Neural crest cell (in vitro differentiated cells): ENCODE measurements around the gene RNF31. TPM values are rescaled to one million over a fixed set of nuclear protein-coding genes. Genes with fewer than 3 reads are reported as not detected.

Experiments used
- DNase-seq: peaks from one replicate; pipeline ENCODE4 v3.0.0; 2021; ENCODE audit warnings: low read depth, mixed read lengths, low spot score
- H3K27ac Mint-ChIP-seq: one replicate; pipeline ENCODE4 v1.8.0; 2021; ENCODE audit warnings: mild to moderate bottlenecking, mixed read lengths; ENCODE audit not compliant: unreplicated experiment
- H3K27me3 Mint-ChIP-seq: 2 replicates; pipeline ENCODE4 v1.8.0; 2021; ENCODE audit warnings: low read depth, mild to moderate bottlenecking, mixed read lengths
- H3K36me3 Mint-ChIP-seq: 2 replicates; pipeline ENCODE4 v1.8.0; 2021; ENCODE audit warnings: low read depth, mild to moderate bottlenecking, mixed read lengths
- H3K4me1 Mint-ChIP-seq: 2 replicates; pipeline ENCODE4 v1.8.0; 2021; ENCODE audit warnings: mixed read lengths
- H3K4me3 Mint-ChIP-seq: one replicate; pipeline ENCODE4 v1.8.0; 2021; ENCODE audit warnings: mild to moderate bottlenecking, mixed read lengths
- H3K9me3 Mint-ChIP-seq: 2 replicates; pipeline ENCODE4 v1.8.0; 2021; ENCODE audit warnings: mixed read lengths
- long read RNA-seq: library from polyadenylated mRNA; unstranded; transcript quantifications from one replicate; pipeline ENCODE4 v2.0.0, GENCODE V29; 2020
- total RNA-seq: library from RNA; stranded (reverse); gene quantifications from 2 replicates; pipeline ENCODE4 v1.2.1, GENCODE V29; 2021
- TF ChIP-seq, protein P1 (sequence below): fragments of 200-600 bp; sonication (generic); conservative IDR thresholded peaks from 2 replicates; pipeline ENCODE4 v1.5.0; 2021; ENCODE audit warnings: antibody characterized with exemption, mild to moderate bottlenecking

RNF31 gene
- 65.5 and 82.2 TPM in 2 replicates for total RNA-seq
- long read RNA-seq, partial matches to known transcripts, result 1 of 1 reads
- long read RNA-seq, other reads (novel, unspliced or antisense), result 0 of 1 reads

DNA sequence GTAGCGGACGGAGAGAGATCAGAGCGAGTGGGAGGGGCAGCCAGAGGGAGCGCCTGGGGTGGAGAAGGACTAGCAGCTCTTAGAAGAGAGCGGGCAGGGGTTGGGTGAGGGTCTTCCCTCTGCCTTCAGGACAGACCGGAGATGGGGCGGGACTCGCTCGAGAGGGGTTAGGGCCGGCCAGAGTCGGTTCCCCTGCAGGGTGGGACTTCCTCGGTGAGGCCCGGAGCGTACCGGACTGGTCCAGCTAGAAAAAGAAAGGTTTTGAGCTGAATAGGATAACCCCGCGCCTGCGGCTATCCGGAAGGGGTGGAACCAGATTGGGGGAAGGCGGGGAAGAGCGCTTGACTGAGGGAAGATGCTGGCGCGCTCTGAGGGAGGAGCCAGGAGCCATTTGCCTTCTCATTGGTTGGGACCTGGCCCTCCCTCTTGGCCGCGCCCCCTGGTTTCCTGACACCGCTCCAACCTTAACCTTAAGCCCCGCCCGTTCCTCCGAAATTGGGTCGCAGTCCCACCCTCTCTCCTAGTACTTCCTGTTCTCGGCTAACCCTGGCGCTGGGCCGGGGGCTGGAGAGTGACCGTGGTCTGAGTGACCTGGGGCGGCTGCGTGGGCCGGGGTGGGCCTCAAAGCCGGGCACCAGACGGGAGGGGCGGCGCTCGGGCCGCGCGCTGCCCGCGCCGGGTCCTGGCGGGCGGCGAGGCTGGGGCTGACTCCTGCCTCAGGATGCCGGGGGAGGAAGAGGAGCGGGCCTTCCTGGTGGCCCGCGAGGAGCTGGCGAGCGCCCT lies at the start of gene RNF31:
RNF31 (plus strand) TSS at position 521 of the 783 bp plus-strand sequence; CDS start at position 722, 201 bp downstream.
- peak; percentile 93 for DNase-seq
- H3K4me1 Mint-ChIP-seq, result peaks cover 25% of the 10 kb centered on the region
- peak within 1 kb of the TSS; percentile 91 for H3K27ac Mint-ChIP-seq
- peak within 1 kb of the TSS; percentile 99 for H3K4me3 Mint-ChIP-seq
- TF ChIP-seq, protein P1, sequence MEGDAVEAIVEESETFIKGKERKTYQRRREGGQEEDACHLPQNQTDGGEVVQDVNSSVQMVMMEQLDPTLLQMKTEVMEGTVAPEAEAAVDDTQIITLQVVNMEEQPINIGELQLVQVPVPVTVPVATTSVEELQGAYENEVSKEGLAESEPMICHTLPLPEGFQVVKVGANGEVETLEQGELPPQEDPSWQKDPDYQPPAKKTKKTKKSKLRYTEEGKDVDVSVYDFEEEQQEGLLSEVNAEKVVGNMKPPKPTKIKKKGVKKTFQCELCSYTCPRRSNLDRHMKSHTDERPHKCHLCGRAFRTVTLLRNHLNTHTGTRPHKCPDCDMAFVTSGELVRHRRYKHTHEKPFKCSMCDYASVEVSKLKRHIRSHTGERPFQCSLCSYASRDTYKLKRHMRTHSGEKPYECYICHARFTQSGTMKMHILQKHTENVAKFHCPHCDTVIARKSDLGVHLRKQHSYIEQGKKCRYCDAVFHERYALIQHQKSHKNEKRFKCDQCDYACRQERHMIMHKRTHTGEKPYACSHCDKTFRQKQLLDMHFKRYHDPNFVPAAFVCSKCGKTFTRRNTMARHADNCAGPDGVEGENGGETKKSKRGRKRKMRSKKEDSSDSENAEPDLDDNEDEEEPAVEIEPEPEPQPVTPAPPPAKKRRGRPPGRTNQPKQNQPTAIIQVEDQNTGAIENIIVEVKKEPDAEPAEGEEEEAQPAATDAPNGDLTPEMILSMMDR, result no peak
- H3K36me3 Mint-ChIP-seq, result no peaks in the 10 kb centered on the region
- no peaks in the 10 kb centered on the region for H3K27me3 Mint-ChIP-seq
- no peaks in the 10 kb centered on the region for H3K9me3 Mint-ChIP-seq

DNA sequence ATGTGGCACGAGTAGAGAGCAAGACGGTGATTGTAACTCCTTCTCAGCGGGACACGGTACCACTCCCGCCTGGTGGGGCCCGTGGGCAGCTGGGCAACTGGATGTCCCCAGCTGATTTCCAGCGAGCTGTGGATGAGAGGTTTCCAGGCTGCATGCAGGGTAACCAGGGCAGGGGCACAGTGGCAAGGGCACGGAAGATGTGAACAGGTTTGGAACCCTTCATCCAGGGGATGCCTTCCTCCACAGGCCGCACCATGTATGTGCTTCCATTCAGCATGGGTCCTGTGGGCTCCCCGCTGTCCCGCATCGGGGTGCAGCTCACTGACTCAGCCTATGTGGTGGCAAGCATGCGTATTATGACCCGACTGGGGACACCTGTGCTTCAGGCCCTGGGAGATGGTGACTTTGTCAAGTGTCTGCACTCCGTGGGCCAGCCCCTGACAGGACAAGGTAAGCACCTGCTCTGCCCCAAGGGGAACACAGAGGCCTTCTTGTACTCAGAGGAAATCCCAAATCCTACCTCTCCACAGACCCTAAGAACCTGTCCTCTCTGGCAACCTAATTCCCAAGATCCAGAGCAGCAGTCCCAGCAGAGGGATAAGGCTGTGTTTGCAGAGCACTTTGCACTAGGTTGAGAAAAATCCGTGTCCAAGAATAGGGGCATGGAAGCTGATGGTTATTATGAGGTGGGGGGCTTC lies 48.9 kb upstream of the RNF31 start:
- no peak overlapping the region for H3K27ac Mint-ChIP-seq
- no peak for DNase-seq
- no peaks in the 10 kb centered on the region for H3K27me3 Mint-ChIP-seq
- peaks cover 19% of the 10 kb centered on the region for H3K4me1 Mint-ChIP-seq
- H3K36me3 Mint-ChIP-seq, result no peaks in the 10 kb centered on the region
- no peak overlapping the region for H3K4me3 Mint-ChIP-seq
- H3K9me3 Mint-ChIP-seq, result no peaks in the 10 kb centered on the region
- TF ChIP-seq, protein P1, result no peak

DNA sequence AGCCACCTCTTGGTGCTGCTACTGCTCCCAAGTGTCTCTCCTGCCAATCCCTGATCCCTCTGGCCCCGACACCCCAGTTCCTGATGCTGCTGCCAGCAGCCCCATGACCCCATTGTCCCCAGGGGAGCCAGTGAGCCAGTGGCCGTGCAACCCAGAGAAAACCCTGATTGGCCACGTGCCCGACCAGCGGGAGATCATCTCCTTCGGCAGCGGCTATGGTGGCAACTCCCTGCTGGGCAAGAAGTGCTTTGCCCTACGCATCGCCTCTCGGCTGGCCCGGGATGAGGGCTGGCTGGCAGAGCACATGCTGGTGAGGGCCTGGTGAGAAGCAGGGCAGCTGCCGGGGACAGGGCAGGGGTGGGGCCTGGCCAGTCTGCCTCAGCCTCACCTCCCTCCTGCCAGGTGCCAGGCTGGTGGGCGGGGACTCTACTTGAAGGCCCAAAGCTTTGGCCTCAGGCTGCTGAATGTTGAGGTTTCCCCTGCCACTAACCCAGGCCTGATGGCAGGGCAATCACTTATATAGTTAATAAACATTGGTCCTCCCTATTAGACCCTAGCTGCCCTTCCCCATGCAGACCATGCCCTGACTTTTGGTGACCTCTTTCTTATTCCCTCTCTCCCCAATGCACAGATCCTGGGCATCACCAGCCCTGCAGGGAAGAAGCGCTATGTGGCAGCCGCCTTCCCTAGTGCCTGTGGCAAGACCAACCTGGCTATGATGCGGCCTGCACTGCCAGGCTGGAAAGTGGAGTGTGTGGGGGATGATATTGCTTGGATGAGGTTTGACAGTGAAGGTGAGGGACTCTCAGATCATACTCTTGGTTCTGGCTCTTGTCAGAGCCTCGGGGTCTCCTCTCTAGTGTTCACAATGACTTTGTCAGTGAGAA lies 48.1 kb upstream of the RNF31 start:
- Mint-ChIP-seq H3K27me3 (no peaks in the 10 kb centered on the region), H3K4me3 (no peak overlapping the region), H3K9me3 (no peaks in the 10 kb centered on the region), H3K36me3 (peaks cover 3% of the 10 kb centered on the region), H3K27ac (no peak overlapping the region), H3K4me1 (peaks cover 15% of the 10 kb centered on the region)
- DNase-seq, result no peak
- TF ChIP-seq, protein P1, result no peak

DNA sequence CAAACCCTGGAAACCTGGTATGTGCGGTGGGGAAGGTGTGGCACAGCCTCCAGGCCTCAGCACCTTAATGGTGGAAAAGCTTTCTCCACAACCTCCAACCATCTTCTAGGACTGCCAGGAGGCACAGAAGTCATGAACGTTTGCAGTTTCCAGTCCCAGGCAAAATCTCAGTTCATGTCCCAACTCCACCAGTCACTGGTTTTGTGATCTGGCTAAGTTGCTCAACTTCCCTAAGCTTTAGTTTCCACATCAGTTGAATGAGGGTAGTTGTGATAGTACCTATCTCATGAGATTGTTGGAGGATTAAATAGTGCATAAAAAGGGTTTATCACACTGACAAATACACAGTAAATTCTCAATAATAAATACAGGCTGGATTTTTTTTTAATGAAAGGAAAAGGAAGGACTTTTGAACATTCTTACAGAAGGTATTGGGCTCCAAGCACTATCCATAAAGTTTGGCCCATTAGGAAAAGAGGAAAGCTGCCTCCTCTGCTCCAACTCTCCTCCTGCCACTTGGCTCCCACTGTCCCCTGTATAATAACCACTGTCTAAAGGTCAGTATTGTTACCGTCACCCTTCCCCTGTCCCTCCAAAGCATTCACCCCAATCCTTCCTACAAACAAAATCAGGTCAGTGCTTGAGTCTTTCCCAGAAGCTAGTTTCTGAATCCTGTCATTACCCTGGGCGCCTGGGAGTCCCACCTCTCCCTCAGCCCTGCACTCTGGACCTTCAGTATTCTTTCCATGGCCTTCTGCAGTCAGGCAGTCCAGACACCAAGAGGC lies 46.9 kb upstream of the RNF31 start:
- no peaks in the 10 kb centered on the region for H3K27me3 Mint-ChIP-seq
- no peak overlapping the region for H3K27ac Mint-ChIP-seq
- DNase-seq, result no peak
- no peaks in the 10 kb centered on the region for H3K9me3 Mint-ChIP-seq
- TF ChIP-seq, protein P1, result no peak
- peaks cover 5% of the 10 kb centered on the region for H3K4me1 Mint-ChIP-seq
- peak overlapping the region; percentile 7 for H3K4me3 Mint-ChIP-seq
- H3K36me3 Mint-ChIP-seq, result peaks cover 5% of the 10 kb centered on the region
